Fibroblast of the conjunctiva (primary cell): ENCODE data around the gene NAV2.

Experiments
- DNase-seq: peaks from one replicate; pipeline ENCODE4 v3.0.0-alpha.2; 2010; ENCODE audit warnings: low read depth

The NAV2 gene, protein sequence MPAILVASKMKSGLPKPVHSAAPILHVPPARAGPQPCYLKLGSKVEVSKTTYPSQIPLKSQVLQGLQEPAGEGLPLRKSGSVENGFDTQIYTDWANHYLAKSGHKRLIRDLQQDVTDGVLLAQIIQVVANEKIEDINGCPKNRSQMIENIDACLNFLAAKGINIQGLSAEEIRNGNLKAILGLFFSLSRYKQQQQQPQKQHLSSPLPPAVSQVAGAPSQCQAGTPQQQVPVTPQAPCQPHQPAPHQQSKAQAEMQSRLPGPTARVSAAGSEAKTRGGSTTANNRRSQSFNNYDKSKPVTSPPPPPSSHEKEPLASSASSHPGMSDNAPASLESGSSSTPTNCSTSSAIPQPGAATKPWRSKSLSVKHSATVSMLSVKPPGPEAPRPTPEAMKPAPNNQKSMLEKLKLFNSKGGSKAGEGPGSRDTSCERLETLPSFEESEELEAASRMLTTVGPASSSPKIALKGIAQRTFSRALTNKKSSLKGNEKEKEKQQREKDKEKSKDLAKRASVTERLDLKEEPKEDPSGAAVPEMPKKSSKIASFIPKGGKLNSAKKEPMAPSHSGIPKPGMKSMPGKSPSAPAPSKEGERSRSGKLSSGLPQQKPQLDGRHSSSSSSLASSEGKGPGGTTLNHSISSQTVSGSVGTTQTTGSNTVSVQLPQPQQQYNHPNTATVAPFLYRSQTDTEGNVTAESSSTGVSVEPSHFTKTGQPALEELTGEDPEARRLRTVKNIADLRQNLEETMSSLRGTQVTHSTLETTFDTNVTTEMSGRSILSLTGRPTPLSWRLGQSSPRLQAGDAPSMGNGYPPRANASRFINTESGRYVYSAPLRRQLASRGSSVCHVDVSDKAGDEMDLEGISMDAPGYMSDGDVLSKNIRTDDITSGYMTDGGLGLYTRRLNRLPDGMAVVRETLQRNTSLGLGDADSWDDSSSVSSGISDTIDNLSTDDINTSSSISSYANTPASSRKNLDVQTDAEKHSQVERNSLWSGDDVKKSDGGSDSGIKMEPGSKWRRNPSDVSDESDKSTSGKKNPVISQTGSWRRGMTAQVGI (N-terminal part only)

DNA sequence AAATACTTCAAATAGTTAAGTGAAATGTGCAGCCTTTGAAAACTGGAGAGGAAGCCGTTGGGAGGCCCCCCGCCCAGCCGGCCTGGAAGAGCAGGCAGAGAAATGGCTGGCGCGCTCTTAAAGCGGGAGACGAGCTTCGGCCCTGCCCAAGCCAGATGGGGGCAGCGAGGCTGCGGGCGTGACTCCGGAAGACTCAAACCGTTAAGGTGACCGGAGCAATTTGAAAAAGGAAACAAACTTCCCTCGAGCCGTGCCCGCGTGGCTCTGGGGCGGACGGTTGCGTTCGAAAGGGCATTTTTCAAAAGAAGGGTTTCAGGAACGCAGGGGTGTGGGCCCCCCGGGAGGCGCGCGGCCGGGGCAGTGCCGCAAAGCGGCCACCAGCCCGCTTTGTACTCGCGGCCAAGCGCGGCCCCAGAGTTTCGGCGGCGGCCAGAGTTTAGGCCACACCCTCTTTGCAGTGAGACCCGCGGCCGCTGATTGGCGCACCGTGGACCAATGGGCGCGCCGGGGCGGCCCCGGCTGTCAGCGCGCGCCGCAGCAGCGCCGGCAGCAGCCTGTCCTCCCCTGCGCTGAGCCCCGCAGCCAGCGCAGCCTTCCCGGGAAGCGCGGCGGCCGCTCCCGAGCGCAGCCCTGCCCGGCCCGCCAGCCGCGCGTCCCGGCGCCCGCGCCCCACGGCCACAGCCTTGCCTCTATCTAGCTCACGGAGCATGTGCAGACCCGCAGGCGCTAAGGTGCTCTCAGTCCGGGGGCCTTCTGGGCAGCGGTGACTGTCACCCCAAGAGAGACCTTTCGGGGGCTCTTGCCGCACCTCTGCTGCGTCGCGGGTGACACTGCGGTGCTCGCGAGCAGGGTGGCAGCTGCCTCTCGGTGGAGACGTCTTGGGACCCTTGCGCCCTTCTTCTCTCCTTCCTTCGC lies at the start of gene NAV2:
Gene NAV2, plus strand, starts transcription at position 557 of the 915 bp plus-strand sequence. CDS start 859 bp downstream, outside the sequence.
- DNase-seq = peak; percentile 89

DNA sequence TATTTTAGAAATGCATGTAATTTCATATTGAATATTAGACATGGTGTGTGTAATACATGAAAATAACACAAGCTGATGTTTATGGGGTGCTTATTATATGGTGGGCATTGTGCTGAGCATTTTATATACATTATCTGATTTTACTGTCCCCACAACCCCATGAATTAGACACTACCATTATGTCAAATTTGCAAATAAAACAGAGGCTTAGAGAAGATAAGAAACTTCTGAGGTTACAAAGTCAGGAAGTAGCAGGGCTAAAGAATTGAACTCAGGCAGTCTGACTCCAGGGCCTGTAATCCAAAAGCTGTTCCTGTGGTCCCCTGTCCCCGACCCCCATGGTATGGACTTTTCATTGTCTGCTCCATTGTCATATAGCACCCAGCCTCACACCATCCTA lies 49.4 kb upstream of the NAV2 start:
- DNase-seq = no peak

DNA sequence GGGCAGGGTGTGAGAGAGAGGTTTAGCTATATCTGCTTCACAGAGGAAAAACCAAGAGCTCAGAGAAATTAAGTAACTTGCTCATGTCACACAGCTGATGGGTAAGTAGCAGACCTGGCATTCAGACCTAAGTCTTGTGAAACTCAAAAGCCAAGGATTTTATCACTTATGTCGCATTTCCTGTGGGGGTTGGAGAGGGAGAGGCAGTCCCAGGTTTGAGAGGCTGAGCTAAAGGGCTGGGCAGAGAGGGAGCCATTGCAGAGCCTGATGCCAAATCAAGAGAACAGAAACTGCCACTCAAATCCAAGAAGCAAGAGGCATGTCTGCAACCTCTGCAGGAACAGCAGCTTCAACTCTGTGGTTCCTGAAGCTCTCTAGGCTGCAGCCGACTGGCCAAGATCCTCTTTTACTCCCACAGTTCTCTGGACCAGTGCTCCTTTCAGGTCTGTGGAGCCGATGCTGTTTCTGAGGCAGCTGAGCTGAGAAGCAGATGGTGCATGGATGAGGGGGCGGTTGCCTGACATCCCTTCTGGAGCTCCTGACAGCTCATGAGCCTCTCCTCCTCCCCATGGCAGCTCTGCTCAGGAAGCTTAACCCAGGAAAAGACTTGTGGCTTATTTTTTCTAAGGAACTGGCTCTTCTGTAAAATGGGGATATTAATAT lies 47.6 kb upstream of the NAV2 start:
- DNase-seq = no peak

DNA sequence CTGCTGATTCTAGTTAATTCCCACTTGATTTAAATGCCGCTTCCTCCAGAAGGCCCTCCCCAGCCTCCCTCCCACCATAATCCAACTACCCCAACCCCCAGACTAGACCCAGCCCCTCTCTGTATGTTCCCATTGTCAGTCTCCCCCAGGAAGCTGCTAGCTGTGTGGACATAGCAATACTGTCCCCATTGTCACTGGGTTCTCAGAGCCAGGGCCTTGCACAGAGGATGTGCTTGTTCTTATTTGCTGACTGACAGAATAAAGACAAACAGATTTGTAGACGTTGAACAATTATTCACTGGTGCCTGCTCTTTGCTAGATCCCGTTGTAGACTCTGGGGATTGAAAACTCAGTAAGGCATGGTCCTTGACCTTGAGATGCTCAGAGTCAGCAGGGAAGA lies 45.7 kb upstream of the NAV2 start:
- no peak for DNase-seq

DNA sequence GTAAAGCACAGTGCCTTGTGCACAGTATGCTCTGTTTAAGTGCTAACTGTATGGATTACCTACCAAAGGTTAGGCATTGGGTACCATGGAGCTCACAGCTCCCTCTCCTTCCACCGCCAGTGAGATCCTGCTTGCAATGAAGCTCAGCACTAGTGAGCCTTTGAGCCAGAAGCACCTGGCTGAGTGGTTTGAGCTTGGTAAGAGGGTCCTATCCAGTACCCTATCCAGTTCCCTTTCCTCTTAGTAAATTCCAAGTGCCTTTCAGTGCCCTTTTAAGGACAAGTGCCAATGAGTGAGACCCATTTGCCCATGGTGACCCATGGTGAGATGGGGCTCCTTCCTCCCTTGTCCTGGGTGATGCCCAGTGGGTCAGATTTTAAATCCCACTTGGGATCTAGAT lies 43.1 kb upstream of the NAV2 start:
- no peak for DNase-seq

DNA sequence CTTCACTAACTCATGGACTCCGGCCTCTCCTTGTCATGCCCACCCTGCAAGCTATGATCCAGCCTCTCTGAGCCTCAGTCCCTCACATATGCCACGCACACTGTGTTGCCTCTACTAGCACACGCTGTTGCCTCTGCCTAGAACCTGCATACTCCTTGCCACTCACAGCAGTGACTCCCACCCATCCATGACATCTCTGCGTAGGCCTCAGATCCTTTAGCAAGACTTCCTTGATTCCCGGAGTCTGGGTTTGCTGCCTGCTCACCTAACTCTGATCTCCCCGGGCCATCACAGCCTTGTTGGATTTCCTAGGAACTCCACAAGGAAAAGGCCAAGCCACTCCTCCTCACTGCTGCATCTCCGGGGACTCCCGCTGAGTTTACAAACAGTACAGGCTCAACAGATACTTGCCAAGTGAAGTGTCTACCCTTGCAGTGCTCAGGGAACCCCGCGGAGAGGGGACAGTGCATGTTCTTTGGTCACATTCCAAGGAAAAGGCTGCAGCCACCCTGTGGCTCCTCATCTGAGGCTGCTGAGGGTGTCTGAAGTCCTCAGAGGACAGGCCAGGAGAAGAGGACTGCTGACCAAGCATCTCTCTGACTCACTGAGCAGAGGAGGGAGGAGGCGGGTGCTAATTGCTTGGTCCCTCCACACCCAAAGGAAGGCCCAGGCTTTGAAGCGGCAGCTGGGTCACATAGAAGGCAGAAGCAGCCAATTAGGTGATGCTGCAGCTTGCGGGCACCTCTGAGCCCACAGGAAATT lies 42.4 kb upstream of the NAV2 start:
- DNase-seq = no peak

DNA sequence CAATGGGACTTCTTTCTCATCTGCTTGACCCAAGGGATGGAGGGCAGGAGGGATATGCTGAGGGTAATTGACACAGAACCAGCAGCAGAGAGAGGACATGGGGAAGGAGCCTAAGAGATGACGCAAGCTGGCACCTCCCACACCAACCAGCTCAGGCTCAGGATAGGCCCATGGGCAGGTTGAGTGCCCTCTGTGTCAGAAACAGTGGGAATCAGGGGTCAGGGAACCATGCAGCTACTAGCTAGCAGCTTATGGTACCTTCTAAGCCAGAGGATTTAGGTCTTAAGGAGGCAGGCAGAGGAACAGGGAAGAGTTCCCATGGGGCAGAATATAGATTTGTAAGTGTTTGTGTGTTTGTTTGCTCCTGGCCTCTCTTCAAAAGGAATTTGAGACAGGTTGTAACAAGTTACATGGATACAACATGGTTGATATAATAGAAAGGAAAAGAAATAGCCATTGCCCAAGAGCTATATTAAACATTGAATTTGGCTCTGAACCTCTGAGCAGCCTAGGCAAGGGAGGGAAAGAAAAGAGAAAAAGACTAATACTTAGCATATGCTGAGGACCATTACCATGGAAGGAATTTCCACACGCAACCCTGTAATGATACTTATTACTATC lies 39.9 kb upstream of the NAV2 start:
- no peak for DNase-seq

DNA sequence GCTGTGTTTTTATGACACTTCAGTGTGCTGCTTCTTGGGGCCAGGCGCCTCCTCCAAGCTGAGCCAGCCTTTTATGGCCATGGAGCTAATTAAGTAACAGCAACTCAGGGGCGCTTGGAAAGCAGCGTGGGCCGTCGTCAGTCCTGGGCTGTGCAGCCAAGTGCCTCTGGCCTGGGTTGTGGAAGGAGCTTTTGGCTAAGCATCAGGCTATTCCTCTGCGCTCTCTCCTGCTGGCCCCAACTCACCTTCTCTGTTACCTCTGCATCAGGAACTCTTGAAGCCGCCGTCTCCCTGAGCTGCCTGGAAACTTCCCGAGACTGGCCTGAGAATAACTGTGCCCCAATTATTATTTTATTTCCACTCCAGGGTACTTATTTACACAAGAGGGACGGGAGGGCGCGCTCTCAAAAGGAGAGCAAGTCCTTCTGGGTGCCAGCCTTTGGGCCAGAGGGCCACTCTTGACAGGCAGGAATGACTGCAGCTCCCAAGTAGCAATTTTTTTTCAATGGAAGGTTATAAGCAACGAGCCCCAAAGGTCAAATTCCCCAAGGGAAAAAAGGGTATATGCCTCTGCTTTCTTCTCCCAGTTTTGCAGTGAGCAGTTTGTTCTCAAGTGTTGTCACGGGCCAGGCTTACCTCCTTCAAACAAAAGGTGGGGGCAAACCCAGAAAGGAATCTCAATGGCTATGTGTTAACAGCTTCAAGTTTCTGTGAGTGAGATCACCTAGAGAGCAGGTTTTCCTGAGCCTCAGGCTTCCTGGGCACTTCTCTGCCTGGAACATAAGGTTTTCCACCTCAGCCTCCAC lies 38.5 kb upstream of the NAV2 start:
- no peak for DNase-seq

DNA sequence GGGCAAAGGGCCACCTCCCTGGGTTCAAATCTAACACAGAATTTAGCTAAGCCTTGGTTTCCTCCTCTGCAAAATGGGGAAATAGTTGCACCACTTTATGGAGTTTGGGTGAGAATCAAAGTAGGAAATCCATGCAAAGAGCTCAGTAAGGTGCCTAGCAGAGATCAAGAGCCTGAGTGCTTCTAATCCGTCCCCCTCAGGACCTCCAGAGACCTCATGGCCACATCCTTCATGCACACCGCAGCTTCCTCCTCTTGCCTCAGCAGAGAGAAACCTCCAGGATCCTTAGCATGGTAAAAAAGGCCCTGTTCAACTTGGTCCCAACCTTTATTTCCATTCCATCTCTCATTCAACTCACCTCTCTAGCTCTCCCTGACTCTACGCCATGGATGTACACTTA lies 37.8 kb upstream of the NAV2 start:
- no peak for DNase-seq

DNA sequence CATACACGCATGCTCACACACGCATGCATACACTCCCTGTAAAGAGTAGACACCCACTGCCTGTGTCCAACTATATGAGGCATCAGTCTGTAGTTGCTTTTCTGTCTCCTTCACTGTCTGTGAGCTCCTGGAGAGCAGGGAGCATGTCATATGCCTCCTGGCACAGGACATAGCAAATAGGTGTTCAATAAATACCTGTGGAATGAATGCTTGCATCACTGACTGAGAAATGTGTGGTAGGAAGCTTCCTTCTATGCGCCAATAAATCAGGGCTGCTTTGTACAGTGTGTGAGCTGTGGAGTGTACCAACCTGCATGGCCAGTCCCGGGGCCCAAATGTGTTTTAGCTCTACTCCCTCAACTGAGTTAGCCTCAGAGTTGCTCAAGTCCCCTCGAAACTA lies 37.2 kb upstream of the NAV2 start:
- DNase-seq = no peak

DNA sequence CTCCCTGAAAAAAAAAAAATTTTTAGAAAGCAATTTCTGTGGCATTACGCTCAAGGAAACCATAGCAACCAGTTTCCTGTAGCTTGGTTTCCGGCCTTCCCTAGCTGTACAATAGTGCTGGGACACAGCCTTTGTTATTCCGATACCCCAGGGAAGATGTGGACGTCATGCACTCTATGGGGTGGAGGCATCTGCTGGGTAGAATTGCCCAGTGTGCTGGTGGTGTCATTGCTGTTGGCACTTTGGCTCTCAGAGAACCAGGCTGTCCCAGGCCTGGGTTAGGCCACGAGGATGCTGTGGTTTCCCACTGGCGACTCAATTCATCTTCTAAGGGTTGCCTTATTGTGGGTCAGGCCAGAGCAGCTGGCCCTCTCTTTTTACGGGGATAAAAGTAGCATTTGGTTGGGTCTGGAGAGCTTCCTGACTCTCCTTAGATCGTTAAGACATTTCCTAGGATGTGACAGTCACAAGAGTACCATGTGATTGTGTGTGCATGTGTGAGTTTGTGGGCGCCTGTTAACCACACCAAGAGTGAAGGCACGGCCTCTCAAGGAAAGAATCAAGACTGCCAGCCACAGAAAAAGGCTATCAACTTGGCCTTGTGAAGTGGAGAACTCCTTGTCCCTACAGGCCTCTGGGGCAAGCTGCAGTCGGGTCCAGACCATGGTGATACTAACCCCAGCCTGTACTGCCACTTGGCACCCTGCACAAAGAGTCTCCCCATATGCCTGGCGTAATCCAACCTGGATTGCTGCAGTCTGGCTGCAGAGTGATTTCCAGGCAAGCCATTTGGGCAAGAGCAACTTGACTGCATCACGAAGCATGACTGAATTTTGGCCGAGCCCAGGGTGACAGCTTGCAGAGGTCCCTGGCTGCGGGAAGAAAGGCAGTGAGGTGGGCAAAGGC lies 35.9 kb upstream of the NAV2 start:
- no peak for DNase-seq

DNA sequence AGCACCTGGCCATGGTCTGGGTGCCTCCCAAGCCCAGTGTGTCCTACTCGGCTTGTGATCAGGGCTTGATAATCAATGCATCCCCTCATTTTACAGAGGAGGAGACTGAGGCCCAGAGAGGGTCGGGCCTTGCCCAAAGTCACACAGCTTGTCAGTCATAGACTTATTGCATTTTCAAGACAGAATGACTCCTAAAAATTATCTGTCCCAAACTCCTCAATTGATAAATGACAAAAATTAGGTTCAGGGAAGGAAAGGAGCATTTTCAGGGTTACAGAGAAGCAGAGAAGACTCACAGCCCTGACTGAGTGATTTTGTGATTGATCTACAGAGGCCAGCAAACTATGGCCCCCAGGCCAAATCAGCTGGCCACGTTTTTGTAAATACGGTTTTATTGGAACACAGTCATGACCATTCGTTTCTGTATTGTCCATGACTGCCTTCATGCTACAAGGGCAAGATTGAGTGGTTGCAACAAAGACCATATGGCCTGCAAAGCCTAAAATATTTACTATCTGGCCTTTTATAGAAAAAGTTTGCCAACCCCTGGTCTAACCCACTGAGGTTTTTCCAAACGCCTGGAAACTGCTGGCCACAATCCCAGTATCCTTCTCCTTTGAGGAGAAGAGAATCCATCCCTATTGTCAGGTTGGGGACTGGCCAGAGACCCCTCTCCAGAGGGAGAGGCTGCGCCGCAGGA lies 35.1 kb upstream of the NAV2 start:
- no peak for DNase-seq

DNA sequence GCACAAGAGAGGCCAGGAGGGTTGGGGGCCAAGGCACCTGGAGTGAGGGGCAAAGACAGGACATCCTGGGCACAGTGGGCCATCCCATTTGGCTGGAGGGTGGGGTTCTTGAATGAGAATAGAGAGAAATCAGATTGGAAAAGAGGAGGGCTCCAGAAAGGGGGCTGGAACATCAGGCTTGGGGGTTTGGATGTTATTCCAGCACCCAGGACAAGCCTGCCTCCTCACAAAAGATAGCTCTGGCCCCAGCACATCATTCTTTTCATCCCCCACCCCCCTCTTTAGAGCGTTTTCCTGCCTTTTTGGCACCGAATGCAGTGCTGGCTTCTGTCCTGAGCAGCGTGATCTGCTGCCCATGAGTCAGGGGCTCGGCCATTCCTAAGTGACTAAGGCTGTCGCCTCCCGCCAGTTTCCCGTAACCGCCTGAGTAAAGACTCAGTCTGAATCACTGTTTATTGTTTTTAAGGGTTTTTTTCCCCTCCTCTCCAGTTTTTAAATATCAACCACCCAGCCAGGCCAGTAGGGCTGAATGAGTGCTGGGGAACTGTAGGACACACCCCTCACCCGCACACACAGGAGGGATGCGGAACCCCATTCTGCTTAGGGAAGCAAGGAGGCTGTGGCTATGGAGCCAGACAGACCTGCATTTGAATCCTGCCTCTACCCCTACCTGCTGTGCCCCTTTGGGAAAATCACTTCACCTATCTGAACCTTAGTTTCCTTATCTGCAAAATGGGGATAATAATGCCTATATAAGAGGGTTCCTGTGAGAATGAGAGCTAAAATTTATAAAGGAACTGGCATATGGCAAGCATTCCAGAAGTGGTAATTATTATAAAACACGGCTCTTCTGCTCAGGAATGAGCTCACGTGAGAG lies 32.4 kb upstream of the NAV2 start:
- DNase-seq = peak; percentile 96

DNA sequence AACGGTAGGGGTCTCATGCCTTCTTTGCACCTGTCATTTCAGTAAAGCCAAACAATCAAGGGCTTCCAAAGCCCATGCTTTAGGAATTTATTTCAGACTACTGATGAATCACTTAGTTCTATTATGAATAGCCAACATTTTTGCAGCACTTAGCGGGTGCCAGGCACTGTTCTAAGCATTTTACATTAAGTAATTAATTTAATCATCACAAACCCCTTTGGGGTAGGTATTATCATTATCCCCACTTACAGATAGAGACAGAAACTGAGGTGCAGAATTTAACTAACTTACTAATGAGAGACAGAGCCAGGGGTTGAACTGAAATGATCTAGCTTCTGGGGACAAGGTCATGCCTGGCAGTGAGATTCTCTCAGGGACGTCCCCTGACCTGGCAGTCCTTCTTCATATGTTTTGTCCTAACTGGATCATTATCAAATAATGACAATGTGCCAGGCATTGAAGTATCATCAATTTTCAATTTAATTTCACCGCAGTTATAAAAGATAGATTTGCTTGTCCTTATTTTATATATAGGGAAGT lies 31.7 kb upstream of the NAV2 start:
- no peak for DNase-seq

DNA sequence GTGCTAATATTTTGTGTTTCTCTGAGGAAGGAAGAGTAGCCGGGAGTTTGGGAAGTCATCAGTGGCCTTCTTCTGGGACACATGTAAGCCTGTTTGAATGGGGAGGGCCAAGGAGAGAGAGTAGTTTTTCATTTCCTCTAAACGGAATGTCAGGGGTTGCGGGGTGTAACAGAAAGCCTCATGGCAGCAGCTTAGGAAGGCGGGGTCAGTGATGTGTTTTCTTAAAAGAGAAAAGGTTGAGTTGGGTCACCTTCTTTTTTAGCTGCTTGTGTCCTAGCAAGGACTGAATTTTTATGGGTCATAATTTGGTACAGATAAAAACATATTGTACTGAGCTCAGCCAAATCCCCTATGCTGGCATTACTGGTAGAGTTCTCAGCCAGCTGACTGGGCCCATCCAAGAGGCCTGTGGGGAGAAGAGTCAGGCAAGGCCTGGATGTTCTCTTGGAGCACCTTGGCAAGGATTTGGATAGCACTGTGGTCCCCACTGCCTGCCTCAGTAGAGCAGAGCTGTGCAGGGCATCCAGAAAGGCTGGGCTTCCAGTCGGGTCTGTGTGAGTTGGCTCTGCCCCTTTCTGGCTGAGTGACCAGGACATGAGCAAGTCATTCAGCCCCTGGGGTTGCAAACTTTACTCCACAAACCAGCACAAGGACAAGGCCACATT lies 29.4 kb upstream of the NAV2 start:
- DNase-seq = no peak
